ENCODE measurements around the gene SLC39A3.

SLC39A3 gene

DNA sequence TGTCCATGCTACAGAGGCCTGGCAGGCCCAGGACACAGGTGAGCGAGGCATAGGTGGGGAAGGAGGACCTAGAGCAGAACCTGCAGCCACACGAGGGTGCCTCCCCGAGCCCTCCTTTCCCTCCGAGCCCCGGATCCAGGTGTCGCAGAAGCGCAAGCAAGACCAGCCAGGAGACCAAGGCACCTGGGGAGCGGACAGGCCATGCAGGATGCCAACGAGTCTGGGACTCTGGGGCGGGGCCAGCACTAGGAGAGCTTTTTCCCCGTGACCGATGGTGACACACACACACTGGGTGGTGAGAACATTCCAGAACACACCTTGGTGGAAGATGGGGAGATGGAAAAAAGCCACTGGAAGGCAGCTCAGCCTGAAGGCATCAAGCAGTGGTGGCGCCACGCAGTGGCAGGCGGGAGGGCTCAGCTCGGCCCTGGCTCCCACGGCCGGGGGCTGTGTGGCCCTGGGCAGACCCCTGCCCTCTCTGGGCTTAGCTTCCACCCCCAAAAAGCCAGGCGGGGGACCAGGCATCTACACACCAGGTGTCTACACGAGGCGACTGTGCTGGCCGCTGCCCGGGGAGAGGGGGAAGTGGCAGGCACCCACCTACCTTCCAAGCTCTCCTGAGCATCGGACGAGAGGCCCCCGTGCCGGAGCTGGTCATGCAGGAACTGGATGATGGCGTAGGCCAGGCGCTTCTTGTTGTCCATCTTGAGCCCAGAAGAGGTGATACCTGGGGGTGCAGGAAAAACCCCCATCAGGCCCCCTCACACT, 28.7 kb upstream of the SLC39A3 start:
- DNase-seq (ENCODE audit: low read depth, low spot score), result no peak

DNA sequence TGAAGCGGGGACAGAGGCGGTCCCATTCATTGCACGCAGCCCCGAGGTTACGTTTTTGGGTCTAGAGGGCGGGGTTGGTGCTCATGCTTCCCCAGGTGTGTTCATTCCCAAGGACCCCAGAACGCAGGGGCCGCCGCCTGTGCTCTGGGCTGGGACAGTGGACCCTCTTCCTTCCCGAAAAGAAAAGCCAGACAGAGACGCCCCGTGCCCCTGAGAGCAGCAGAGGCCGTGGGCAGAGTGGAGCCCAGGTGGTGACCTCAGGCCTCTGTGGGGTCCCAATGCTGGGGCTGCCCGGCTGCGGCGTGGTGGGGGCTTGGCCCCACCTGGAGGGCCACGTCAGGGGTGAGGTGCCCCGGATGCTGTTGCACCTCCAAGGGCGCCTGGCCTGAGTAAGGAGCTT, 27.9 kb upstream of the SLC39A3 start:
- DNase-seq (ENCODE audit: low read depth, low spot score), result no peak

DNA sequence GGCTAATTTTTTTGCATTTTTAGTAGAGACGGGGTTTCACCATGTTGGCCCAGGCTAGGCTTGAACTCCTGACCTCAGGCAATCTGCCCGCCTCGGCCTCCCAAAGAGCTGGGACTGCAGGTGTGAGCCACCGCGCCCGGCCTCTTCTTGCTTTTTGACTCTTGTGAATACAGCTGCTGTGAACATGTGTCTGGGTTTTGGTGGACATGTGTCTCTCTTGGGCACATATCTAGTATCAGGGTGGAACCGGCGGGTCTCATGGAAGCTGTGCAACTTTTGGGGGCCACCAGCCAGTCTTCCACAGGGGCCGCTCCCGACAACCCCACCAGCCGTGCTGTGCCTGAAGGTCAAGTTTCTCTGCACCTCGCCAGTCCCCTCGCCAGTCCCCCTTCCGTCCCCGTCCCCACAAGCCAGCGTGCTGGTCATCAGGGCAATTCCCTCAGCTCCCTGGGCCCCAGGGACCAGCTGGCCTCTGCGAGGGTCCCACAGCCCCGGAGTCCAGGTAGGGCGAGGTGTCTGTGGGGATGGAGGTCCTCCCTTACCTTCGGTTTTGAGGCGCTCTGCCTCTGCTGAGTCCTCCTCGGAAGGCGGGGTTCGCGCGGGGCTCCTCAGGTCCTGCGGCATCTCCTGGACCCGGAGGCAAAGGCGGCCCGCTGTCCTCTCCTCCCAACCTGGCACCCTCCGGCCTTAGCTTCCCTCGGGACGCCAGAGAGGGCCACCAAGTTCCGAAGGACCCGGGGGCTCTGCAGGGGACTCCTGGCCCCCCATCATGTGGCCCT, 27.0 kb upstream of the SLC39A3 start:
- no peak for DNase-seq (ENCODE audit: low read depth, low spot score)

DNA sequence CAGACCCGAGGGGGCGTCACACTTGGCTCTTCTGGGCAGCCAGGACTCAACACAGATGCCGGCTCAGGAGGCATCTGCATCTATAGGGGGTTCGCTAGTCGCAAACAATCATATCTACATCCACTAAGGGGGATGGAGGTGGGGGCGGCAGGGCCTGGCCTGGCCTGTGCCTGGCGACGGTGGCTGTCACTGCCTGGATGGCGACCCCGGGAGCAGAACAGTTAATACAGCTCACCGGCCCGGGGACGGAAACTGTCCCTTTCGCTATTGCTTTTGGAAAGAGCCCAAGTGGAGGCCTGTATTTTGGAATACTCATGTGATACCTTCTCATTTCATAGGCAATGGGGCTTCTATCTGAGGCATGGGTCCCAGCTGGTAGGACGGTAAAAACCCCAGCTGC, 25.6 kb upstream of the SLC39A3 start:
- DNase-seq (ENCODE audit: low read depth, low spot score), result no peak

DNA sequence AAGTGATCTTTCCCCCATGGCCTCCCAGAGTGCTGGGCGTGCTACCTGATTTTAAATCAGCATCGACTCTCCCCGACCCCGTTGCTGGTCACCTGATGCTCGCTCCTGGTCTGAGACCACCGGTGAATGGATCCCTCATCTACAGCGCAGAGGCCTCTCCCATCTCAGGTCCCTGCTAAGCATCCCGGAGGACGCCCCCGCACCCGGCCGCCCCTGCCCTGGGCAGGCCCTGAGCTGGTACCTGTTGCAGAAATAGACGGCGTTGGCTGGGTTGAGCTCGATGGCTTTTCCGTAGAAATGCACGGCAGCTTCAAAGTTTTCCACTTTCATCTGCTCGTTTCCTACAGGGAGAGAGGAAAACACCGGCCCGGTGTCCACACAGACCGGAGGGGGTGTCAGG, 25.1 kb upstream of the SLC39A3 start:
- DNase-seq (ENCODE audit: low read depth, low spot score), result no peak

DNA sequence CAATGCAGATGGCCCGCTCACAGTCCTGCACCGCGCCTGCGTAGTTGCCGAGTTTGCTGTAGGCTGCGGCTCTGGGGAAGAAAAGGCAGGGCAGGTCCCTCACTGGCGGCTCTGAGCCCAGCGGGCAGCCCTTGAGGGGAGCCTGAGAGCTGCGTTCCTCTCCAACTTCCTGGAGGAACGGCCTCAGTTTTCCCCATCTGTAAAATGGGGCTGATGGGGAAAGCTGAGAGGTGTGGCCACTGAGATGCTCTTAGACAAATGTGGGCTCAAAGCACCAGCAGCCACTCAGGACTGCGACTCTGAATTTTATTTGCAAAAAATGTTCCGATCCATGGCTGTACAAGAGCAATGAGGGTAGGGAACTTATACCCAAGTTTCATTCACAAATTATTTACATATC, 23.9 kb upstream of the SLC39A3 start:
- DNase-seq (ENCODE audit: low read depth, low spot score), result no peak

DNA sequence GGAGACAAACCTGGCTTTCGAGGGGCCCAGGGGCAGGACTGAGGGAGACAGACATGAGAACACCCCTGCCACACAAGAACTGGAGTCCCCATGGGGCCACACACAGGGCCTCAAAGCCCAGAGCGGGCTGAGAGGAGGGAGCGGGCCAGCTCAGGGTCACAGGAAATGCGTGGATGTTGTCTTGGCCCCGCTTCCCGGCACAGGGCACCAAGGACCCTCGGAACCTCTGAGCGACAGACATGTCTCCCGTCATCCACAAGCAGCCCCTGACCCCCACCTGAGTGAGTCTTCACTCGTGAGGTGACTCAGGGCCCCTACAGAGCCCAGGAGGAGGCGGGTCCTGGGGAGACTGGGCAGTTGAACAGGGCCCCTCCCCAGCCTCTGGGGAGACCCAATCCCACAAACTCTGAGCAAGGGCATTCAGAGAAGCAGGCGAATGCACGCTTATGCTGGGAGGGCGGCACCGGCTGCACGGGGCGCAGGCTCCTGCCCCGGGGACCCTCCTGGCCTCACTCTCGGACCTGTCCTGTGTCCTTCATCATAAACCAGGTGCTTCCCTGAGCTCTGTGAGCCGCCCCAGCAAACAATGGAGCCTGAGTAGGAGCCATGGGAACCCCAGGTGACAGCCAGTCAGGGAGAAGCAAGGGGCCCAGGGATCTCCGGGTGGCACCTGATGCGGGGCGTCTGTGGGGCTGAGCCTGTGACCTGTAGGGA, 23.1 kb upstream of the SLC39A3 start:
- no peak for DNase-seq (ENCODE audit: low read depth, low spot score)

DNA sequence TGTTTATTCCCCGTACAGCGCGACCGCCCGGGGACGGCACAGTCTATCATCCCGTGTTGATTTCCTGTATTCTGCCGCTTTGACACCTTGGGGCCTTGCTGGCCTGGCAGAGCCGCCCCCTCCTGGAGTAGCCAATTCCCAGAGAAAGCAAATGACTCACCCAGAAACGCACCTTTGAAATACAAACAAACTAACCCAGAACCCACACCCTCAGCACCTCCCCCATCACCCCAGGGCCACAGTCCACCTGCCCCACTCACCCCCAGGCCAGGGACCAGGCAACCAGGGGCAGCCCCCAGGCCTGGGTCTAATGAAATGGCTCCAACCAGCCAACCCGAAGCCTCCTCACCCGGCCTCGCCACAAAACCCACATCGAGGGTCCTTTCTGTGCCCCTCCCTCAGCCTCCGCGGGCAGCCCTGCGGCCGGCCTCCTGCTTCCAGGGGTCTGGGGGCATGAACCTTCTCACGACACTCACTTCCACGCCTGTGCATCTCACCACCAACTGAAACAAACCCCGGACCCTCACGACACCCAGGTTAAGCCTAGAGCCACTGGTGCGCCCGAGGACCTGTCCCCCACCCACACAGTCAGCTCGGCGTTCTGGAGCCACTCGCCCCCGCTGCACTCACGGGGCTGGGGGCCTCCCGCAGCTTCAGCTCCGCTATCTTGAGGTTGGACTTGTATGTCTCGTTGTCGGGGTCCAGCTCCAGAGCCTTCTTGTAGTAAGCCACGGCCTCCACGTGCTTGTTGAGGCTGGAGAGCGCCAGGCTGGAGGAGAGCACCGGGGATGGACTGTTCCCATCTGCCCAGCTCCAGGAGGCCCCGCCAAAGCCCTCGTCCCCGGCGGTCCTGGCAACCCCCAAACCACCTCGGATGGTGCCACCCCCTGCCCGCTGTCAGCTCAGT, 22.3 kb upstream of the SLC39A3 start:
- DNase-seq (ENCODE audit: low read depth, low spot score), result no peak

DNA sequence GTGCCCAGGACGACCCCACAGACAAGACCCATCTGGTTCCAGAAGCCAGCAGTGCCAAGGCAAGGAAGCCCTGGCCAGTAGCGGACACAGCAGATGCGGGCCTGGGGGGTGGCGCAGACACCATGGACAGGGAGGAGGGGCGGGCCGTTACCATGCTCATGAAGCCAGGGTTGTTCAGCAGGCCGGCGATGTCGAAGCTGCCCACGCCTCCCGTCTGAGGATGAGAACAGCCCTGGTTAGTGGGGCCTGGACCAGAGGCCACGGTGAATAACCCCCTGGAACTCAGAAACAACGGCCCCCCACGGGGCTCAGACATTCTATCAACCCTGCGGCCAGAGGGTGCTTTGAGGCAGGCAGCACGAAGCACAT, 21.5 kb upstream of the SLC39A3 start:
- DNase-seq (ENCODE audit: low read depth, low spot score), result no peak

DNA sequence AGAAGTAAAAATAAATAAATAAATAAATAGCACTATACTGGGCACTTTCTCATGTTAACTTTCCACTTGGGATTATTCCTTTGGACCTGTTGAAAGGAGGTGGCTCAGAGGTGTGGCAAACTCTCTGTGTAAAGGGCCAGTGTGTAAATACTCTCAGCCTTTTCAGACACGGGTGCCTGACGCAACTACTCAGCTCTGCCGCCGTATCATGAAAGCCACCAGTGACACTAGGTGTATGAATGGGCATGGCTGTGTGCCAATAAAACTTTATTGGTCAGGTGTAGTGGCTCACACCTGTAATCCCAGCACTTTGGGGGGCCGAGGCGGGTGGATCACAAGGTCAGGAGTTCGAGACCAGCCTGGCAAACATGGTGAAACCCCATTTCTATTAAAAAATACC, 20.1 kb upstream of the SLC39A3 start:
- DNase-seq (ENCODE audit: low read depth, low spot score), result no peak

DNA sequence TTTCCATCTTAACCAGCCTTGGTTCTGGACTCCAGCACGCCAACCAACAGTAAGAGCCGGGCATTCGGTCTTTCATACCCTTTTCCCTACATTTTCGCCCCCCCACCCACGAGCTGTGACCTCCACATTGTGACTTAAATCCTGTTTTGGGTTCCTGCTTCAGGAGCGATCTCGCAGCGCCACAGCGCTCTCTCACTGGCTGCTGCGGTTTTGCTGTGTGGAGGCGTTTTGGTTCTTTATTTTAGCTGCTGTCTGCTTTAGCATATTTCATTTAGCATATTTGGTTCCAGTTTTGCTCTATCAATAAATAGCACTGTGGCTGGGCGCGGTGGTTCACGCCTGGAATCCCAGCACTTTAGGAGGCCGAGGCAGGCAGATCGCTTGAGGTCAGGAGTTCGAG, 19.5 kb upstream of the SLC39A3 start:
- no peak for DNase-seq (ENCODE audit: low read depth, low spot score)

DNA sequence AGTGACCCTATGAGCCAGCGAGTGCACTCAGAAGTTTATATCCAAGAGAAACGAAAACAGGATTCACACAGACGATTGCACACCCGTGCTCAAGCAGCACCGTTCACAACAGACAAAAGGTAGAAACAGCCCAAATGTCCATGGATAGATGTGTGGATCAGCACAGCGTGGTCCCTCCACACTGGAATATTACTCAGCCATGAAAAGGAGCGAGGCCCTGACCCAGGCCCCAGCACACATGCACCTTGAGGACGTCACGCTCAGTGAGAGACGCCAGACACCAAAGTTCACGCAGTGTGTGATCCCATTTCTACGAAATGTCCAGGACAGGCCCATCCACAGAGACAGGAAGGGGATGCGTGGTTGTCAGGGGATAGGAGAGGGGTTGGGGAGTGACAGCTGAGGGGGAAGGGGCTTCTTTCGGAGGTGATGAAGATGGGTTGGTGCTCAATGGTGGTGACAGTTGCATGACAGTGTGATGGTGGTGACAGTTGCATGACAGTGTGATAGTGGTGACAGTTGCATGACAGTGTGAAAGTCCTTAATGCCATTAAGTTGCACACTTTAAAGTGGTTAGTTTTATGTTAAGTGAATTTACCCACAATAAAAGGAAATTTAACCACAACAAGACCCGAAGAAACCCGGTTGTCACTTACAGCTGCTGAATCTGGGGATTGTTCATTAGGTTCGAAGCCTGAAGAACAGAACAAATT, 18.9 kb upstream of the SLC39A3 start:
- DNase-seq (ENCODE audit: low read depth, low spot score), result no peak

DNA sequence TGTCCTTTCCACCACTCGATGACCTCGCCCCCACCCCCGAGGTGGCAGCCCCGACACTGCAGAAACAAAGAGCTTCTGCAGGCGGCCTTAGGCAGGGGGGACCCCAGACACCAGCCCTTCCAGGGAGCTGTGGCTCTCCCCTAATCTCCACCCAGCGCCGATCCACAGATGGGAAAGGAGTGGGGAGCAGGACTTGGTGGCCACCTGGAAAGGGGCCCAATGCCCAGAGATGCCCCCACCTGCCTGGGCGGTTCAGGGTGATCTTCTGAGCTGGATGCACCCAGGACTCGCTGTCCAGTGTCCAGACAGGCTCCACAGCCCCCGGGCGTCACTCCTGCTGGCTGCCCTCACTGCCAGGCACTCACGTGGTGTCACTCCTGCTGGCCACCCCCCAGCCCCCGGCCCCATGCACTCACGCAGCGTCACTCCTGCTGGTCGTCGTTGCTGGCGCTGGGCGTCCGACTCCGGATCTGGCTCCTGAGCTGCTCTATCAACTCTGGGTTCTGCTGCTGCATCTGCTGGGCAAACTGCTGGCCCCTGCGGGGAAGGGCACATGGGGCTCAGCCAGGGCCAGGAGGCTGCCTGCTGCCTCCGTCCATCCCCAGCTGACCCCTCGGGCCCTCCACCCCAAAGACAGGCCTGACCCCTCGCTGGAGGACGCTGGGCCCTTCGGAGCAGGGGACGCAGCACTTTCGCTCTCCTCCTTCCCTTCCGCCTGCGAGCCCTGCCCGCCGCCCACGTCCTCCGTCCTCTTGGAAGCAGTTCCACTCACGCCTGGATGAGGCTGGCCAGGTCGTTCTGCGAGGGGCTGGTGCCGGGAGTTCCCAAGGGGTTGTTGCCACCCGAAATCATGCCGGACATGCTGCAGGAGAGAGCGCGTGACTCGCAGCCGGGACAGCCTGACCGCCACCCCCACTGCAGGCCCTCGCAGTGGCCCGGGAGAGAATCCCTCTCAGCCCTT, 17.4 kb upstream of the SLC39A3 start:
- no peak for DNase-seq (ENCODE audit: low read depth, low spot score)

DNA sequence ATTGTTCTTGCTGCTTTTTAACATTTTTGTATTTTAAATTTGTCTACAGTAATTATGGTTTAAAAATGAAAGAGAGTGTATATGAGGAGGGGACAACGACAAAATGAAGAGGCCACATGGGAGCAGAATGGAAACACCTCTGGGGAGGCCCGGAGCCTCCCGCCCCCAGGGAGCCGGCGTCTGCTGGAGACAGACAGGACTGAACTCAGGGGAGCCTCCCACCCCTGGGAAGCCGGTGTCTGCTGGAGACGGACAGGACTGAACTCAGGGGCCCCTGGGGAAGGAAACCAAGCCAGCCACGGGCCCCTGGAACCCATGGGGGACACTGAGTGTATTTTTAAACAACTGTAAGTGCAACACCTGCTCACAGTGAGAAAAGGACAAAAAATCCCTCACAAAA, 16.7 kb upstream of the SLC39A3 start:
- DNase-seq (ENCODE audit: low read depth, low spot score), result no peak

DNA sequence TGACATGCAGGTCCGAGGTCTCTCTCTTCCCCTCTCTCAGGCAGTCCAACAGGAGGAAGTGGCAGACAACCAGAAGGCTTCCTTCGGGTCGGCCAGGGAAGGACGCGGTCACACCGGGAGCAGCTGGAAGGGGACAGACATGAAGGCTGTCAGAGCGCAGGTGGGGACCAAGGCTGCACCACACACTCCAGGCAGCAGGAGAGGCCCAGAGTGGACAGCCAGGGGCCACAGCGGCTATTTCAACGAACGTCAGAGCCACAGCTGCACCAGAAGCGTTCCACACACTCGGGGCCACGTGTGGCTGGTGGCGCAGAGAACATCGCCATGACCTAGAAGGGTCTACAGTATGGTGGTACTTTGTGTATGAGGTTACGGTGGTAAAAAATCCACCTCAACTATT, 16.0 kb upstream of the SLC39A3 start:
- DNase-seq (ENCODE audit: low read depth, low spot score), result no peak

DNA sequence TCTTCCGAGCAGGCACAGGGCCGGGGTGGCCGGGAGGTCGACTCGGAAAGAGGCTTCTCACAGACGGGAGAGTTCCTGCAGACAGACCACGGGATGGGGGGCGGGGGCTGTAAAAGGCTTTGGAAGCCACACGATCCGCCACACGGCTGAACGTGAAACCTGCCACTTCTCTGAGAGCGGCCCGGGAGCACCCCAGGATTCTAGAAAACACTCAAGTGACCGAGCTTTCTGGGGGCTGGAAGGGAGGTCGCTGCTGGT, 15.6 kb upstream of the SLC39A3 start:
- DNase-seq (ENCODE audit: low read depth, low spot score), result no peak

DNA sequence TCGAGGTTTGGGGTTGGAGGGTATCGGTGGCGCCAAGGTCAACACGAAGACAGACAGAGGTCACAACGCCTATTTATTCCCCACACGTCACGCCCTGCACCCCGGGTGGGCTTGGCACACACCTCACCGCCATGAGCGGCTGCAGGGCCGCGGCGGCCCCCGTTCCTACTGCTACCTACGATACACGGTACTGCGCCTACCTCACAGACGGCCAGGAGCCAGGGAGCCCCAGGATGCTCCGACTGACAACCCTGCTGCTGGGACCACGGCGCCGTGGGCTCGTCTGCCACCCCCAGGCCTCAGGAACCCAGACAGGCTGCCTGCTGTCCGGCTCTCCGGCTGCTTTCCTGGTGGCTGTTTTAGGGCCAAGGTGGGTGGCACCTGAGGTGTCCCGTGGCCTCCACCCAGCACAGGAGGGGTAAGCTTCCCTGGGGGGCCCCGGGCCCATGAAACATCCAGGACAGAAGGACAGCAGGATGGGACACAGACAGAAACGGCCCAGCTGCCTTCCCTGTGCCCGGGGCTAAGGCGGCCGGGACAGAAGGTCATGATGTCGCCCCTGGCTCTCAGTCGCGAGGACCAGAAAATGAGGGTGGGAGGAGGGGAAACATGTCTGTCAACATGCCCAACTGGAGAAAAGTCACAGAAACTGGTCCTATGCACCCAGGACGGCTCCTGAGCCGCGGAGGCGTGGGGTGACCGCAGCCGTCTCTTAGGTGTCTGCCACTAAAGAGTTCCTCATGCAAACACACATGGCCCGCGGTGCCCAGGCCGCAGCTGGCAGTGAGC, 15.0 kb upstream of the SLC39A3 start:
- DNase-seq (ENCODE audit: low read depth, low spot score), result no peak

DNA sequence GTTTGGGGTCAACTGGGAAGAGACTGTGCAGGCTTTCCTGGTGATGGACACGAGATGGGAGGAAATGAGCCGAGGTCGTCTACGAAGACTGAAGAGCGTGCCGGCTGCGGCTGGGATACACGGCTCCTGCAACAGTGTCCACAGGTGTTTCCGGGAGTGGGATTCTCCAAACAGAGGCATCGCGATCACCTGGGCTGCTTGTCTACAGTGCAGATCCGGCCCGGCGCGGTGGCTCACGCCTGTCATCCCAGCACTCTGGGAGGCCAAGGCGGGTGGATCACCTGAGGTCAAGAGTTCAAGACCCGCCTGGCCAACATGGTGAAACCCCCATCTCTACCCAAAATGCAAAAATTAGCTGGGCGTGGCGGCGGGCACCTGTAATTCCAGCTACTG, 11.6 kb upstream of the SLC39A3 start:
- DNase-seq (ENCODE audit: low read depth, low spot score), result no peak

DNA sequence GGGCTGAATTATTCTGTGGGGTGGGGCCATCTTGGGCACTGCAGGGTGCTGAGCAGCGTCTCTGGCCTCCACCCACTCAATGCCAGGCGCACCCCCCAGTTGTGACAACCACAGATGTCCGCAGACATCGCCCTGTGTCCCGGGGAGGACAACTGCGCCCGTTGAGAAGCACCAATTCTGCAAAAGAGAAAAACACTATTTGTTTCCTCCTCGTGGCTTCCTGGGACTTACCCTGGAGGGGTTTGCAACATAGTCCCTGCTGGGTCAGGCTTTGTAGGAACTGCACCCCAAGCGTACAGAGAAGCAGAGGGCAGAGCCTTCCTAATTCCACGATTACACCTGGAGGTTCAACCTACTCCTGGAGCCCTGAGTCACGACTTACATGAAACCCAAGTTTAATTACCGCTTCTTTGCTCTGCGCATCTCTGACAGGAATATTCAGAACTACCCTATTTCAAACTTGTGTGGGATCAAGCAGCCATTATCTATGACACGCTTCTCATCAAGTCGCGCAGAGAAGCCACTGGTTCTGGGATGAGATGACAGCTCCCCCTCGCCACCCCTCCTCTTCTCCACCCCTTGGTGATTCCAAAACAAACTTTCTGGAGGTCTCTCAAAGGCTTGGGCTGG, 11.1 kb upstream of the SLC39A3 start:
- no peak for DNase-seq (ENCODE audit: low read depth, low spot score)

Data from activated naive CD8-positive, alpha-beta T cell treated with anti-CD3 and anti-CD28 coated beads, Interleukin-2, amount 50 U/mL, for 16 hours (primary cell).